Smooth muscle cell (in vitro differentiated cells): ENCODE results near the gene TIGD3. TPM values are rescaled to one million over a fixed set of nuclear protein-coding genes. Genes with fewer than 3 reads are reported as not detected.

Experiments used
- DNase-seq: peaks from one replicate; lab custom pipeline; 2025; ENCODE audit not compliant: unreplicated experiment; lab: John Stamatoyannopoulos, UW
- H2AFZ ChIP-seq: fragments of 200-600 bp; sonication (generic); 2 replicates; pipeline ENCODE4 v1.6.0; 2016; ENCODE audit warnings: antibody characterized with exemption, low read depth, mild to moderate bottlenecking
- H3F3A ChIP-seq: fragments of 200-600 bp; sonication (generic); 2 replicates; pipeline ENCODE4 v1.6.0; 2017; ENCODE audit warnings: antibody characterized with exemption, low read depth
- H3K27ac ChIP-seq: fragments of 200-600 bp; sonication (generic); 2 replicates; pipeline ENCODE4 v1.5.1; 2016; ENCODE audit warnings: low read depth, mild to moderate bottlenecking
- H3K27me3 ChIP-seq: fragments of 200-600 bp; sonication (generic); 2 replicates; pipeline ENCODE4 v1.6.1; 2016; ENCODE audit warnings: low read depth, mild to moderate bottlenecking
- H3K36me3 ChIP-seq: fragments of 200-600 bp; sonication (generic); 2 replicates; pipeline ENCODE4 v1.5.1; 2016; ENCODE audit warnings: low read depth
- H3K4me1 ChIP-seq: fragments of 200-600 bp; sonication (generic); 2 replicates; pipeline ENCODE4 v1.5.1; 2016; ENCODE audit warnings: low read depth
- H3K4me2 ChIP-seq: fragments of 200-600 bp; sonication (generic); 2 replicates; pipeline ENCODE4 v1.6.0; 2016; ENCODE audit warnings: mild to moderate bottlenecking
- H3K4me3 ChIP-seq: fragments of 200-600 bp; sonication (generic); 2 replicates; pipeline ENCODE4 v1.5.1; 2016; ENCODE audit warnings: mild to moderate bottlenecking
- H3K79me2 ChIP-seq: fragments of 200-600 bp; sonication (generic); 2 replicates; pipeline ENCODE4 v1.6.0; 2016; ENCODE audit warnings: low read depth, mild to moderate bottlenecking
- H3K9ac ChIP-seq: fragments of 200-600 bp; sonication (generic); 2 replicates; pipeline ENCODE4 v1.6.0; 2016; ENCODE audit warnings: low read depth
- H3K9me3 ChIP-seq: fragments of 200-600 bp; sonication (generic); replicated peaks from 2 replicates; pipeline ENCODE4 v1.5.1; 2016; ENCODE audit warnings: low read depth
- H4K20me1 ChIP-seq: fragments of 200-600 bp; sonication (generic); 2 replicates; pipeline ENCODE4 v1.6.0; 2016; ENCODE audit warnings: low read depth
- CTCF ChIP-seq: fragments of 200-600 bp; sonication (generic); IDR thresholded peaks from 2 replicates; pipeline ENCODE4 v1.5.1; 2017; ENCODE audit warnings: borderline replicate concordance, mild to moderate bottlenecking, antibody characterized with exemption; ENCODE audit not compliant: insufficient read depth, poor library complexity, severe bottlenecking
- WGBS: methylation state at CpG from one replicate; pipeline ENCODE4 v1.1.7; 2016; ENCODE audit warnings: low lambda C conversion rate; 5-methylcytosine and 5-hydroxymethylcytosine counted together
- polyA plus RNA-seq: library from polyadenylated mRNA; unstranded; fragments of >200 nt; fragmentation: Nextera tagmentation; extraction: Ambion mirVana; gene quantifications from 2 replicates; pipeline ENCODE4 v1.2.1, GENCODE V29; 2016
- total RNA-seq: library from RNA; depleted of rRNA; stranded (reverse); fragments of >200 nt; gene quantifications from 2 replicates; pipeline ENCODE4 v1.2.3, GENCODE V29; 2014

Gene TIGD3
- total and polyA plus RNA-seq, 2 experiments from 2014 or later, result 0.49 TPM; not detected in 1

- Histone ChIP-seq H3K27ac (peak within 1 kb of the TSS; percentile 97), H3K9ac (peak within 1 kb of the TSS; percentile 91), H3K36me3 (no peaks in the 10 kb centered on the region), H3K79me2 (peaks cover 48% of the 10 kb centered on the region), H3F3A (peaks cover 40% of the 10 kb centered on the region), H3K4me3 (peak within 1 kb of the TSS; percentile 95), H3K27me3 (no peaks in the 10 kb centered on the region), H2AFZ (peak within 1 kb of the TSS; percentile 41), H3K4me1 (peaks cover 39% of the 10 kb centered on the region), H4K20me1 (peaks cover 16% of the 10 kb centered on the region), H3K9me3 (no peaks in the 10 kb centered on the region), H3K4me2 (peak within 1 kb of the TSS; percentile 100)
- peak; percentile 86 for DNase-seq
- no peak for TF ChIP-seq CTCF
- WGBS, result 7% methylated on average over 51 of the region's 76 CpGs
Measured at GRCh38 chr11:65386307-65387140, 32.0 kb downstream of the TIGD3 start, which contains the start of gene FRMD8. Gene FRMD8 (plus strand): TSS chr11:65386637. CDS start chr11:65387037, 400 bp downstream.

- no peak for TF ChIP-seq CTCF
- WGBS, result 93% methylated on average over 4 of the region's 4 CpGs
- H3K9ac ChIP-seq, result no peak overlapping the region
Measured at GRCh38 chr11:65388731-65389130, 34.2 kb downstream of the TIGD3 start.

GRCh38 chr11:65389294-65389980, 34.9 kb downstream of the TIGD3 start:
- H3K27ac ChIP-seq, result peak overlapping the region; percentile 83
- peaks cover 31% of the 10 kb centered on the region for H3K4me1 ChIP-seq
- no peak overlapping the region for H2AFZ ChIP-seq
- no peaks in the 10 kb centered on the region for H3K27me3 ChIP-seq
- no peak for TF ChIP-seq CTCF
- H3K9ac ChIP-seq, result no peak overlapping the region
- WGBS, result 95% methylated on average over 18 of the region's 20 CpGs
- H3K4me3 ChIP-seq, result no peak overlapping the region
- peaks cover 44% of the 10 kb centered on the region for H4K20me1 ChIP-seq
- H3K36me3 ChIP-seq, result no peaks in the 10 kb centered on the region
- H3F3A ChIP-seq, result peaks cover 27% of the 10 kb centered on the region
- peak overlapping the region; percentile 100 for H3K4me2 ChIP-seq
- H3K79me2 ChIP-seq, result peaks cover 70% of the 10 kb centered on the region
- DNase-seq, result no peak
- H3K9me3 ChIP-seq, result no peaks in the 10 kb centered on the region

More at GRCh38 chr11:65388731-65389130, 34.2 kb downstream of the TIGD3 start:
- peaks cover 31% of the 10 kb centered on the region for H3K4me1 ChIP-seq
- no peaks in the 10 kb centered on the region for H3K27me3 ChIP-seq
- no peaks in the 10 kb centered on the region for H3K9me3 ChIP-seq
- H4K20me1 ChIP-seq, result peaks cover 38% of the 10 kb centered on the region
- no peak overlapping the region for H2AFZ ChIP-seq
- no peaks in the 10 kb centered on the region for H3K36me3 ChIP-seq
- peak overlapping the region; percentile 52 for H3K27ac ChIP-seq
- H3K4me3 ChIP-seq, result no peak overlapping the region
- peaks cover 34% of the 10 kb centered on the region for H3F3A ChIP-seq
- peaks cover 70% of the 10 kb centered on the region for H3K79me2 ChIP-seq
- no peak for DNase-seq
- H3K4me2 ChIP-seq, result peak overlapping the region; percentile 100
